H1 (cell line): Measurements from ENCODE around the gene ANK2. TPM values are rescaled to one million over a fixed set of nuclear protein-coding genes. Genes with fewer than 3 reads are reported as not detected.

ENCODE experiments used
- CHD7 ChIP-seq: fragments of 300-600 bp; sonication (generic); IDR thresholded peaks from 2 replicates; pipeline ENCODE4 v1.7.1; 2012; ENCODE audit warnings: low read length, moderate library complexity, mild to moderate bottlenecking, inconsistent platforms; ENCODE audit not compliant: insufficient replicate concordance
- RXRA ChIP-seq: IDR thresholded peaks from 2 replicates; pipeline ENCODE4 v1.6.1; 2011; ENCODE audit warnings: low read depth, mild to moderate bottlenecking, low read length, moderate library complexity; ENCODE audit not compliant: insufficient read depth
- polyA plus RNA-seq, 7 experiments: library from polyadenylated mRNA; depleted of rRNA in 3 of 7; stranded (reverse) in 5 of 7; unstranded in 2 of 7; fragments of >200 nt in 5 of 7; fragments of 200-250 nt in 2 of 7; gene quantifications; 1 replicate in 5 of 7; 2 replicates in 1 of 7; 4 replicates in 1 of 7; pipeline versions ENCODE4 v1.2.1 to v1.2.3, GENCODE V29; 2011 to 2013; ENCODE audit warnings: missing spikeins in 2 of 7, mixed read lengths in 2 of 7
- total RNA-seq: library from RNA; stranded (reverse); fragmentation: NEBNext Ultra II Directional; extraction: Animal tissue kit (Norgen Biotek cat#: 25700); gene quantifications from 2 replicates; pipeline ENCODE4 v1.2.1, GENCODE V29; 2021

Gene ANK2
- total and polyA plus RNA-seq, 2 of the 8 experiments (the other 6 are each of a cell fraction or from before 2014, with no cell fraction given): 14.2 to 35.1 TPM

DNA sequence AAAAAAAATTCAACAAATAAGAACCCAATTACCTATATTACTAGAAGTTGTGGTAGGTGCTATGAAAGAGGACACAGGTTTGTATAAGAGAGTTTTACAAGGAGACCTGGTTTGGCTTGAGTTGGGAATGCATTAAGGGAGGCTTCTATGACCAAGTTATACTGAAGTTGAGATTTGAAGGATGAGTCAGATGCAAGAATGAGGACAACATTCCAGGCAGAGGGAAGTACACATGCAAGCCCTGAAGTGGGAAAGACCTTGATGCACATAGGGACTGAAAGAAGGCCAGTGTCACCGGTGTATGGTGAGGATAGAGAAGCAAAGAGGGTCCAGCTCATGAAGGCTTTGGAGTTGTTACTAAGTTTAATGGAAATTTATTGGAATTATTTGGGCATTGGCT lies 52.2 kb downstream of the ANK2 start (continued):
- TF ChIP-seq CHD7: no peak
- TF ChIP-seq RXRA: no peak
